HG03558 (cell line): ENCODE measurements around the gene TMEM167A.

Experiments used
- ATAC-seq: cut with Tn5 transposase; IDR thresholded peaks from one replicate; pipeline ENCODE4 v1.9.1; 2021; ENCODE audit warnings: moderate number of reproducible peaks; ENCODE audit not compliant: unreplicated experiment; ENCODE audit errors: extremely low read depth

TMEM167A gene

GRCh38 chr5:83038924-83039323 is 38.3 kb downstream of the TMEM167A start:
- no peak for ATAC-seq

- no peak for ATAC-seq
These were observed 40.1 kb downstream of the TMEM167A start for GRCh38 chr5:83036991-83037575.

GRCh38 chr5:83035373-83036100 is 41.7 kb downstream of the TMEM167A start:
- ATAC-seq, result no peak

- ATAC-seq, result no peak
These were observed 42.5 kb downstream of the TMEM167A start for GRCh38 chr5:83034528-83035207.

DNA sequence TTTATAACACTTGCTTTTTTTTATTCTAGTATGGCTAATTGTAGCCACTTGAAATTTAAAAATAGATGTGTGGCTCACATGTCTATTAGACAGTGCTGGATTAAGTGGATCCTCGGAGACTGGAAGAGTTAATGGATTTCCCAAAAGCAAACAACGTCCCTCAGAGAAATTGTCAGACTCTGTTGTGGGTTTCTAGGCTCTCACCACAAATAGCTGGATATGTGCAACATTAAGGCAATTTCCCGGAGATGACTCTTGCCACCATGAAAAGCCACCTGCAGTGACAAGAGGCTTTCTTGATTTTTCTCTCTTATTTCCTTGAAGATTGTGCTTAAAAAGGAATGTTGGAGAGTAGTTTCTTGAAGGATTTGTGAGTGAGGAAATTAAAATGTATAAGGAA is 43.2 kb downstream of the TMEM167A start:
- ATAC-seq, result no peak

DNA sequence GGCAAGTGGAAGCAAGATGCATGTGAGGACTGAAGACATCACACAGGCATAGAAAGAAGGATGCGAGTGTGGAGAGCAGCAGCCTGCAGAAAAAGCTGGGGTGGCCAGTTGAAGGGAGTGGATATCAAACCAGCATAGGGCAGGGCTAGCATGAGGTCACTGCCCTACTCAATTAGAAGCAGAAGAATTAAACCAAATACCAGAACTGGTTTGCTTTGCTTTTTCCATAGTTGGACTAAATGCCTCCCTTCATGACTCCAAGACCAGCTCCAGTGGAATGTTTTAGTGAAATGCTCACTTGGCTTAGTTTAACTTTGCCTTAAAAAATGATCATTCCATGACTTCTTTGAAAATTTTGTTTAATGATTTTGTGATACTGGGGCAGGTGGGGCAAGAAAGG is 45.8 kb downstream of the TMEM167A start:
- no peak for ATAC-seq

- no peak for ATAC-seq
These were observed 47.3 kb downstream of the TMEM167A start for GRCh38 chr5:83029912-83030311.

DNA sequence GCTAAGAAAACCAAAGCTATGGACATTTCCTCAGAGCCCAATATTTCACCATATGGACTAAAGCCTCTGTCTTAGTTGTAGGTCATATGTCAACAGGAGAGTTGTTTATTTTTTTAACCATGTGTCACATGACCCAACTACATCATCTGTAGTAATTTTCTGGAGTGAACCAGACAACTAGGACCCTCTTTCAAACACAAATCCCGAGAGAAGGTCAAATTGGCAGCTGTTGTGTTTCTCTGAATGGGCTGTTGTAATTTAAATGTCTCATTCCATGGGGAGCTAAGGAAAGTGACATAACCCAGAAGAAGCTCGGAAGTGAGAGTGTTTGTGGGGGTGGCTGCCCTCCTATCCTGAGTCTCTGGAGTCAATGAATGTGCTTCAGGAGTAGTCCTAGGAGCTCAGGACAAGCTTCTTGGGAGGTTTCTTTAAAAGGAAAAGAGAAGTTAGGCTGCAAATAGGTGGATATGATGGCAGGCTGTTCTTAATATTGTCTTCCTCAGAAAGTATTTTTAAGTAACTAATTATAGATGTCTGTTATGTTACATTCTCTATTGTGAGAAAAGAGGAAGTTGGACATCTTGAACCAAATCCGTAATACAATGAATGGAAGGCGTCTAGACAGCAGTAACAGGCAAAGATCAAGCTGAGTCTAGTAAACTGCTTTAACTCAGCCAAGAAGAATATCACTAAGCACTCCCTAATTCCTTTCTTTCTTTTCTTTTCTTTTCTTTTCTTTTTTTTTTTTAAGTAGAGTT is 50.1 kb downstream of the TMEM167A start:
- ATAC-seq, result peak; percentile 73

DNA sequence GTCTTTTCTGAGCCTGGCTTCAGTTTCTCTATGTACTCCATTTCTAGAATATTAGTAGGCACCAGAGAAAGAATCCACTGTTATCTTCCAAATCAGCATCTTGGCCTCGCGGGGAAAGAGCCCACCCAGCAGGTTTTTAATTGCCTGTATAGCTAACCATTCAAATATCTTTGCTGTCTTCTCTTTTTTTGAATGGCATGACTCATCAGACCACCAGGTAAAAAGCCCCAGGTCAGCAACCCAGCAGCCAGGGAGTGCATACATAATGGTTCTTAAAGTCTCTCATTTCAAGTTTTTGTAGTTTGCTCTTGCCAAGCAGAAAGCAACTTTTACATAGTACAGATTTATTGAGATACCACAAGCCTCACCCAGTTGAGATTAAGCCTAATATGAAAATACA is 50.7 kb downstream of the TMEM167A start:
- no peak for ATAC-seq

DNA sequence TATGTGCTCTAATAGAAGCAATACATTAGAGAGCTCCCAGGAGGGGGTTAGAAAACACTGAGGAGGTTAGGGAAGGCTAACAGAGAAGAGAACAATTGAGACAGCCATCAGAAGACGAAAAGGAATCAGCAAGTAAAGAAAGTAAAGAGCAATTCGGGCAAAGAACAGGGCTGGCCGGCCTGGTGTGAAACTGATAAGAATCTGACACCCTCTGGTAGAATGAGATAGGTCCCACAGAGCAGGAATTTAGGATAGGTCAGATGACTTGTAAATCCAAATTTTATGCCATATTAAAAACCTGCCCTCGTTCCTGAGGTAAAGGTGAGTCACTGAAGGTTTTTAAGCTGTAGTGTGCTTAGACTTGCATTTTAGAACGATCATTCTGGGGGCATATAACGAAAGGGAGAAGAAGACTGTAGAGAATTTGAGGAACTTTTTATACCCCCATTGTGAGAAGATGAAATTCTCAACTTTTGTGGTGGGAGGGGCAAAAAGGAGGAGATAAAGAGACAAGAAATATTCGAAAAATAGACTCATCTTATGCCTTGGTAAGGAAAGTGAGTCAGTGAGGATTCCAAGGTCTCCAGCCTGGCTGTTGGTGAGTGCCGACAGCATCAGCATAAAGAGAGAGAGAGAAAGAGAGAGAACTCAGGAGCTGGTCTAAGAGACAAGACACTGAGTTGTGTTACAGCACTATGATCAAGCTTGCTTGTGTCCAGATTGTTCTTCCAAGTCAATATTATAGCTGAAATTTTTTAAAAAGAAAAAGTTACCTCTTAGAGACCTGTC is 51.3 kb downstream of the TMEM167A start:
- ATAC-seq, result no peak

GRCh38 chr5:83022334-83022733 is 54.9 kb downstream of the TMEM167A start:
- ATAC-seq, result no peak

DNA sequence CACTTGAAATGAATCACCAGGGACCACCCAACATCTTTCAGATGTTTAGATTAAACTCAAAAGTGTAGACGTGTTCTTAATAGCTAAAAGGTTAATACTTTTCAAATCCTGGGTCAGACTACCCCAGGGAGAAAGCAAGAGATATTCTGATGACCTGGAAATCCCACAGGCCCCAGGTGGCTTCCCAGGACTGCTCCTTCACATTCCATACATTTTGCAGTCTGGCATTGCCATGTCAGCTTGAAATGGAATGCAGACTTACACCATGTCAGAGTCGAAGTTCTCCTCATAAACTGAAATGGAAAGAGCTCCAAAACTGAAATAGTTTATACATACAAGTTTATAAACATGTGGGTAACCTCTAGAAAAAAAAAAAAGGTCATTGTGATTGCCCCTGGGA is 61.5 kb downstream of the TMEM167A start:
- no peak for ATAC-seq

GRCh38 chr5:83011985-83012384 is 65.2 kb downstream of the TMEM167A start:
- ATAC-seq, result peak; percentile 100

DNA sequence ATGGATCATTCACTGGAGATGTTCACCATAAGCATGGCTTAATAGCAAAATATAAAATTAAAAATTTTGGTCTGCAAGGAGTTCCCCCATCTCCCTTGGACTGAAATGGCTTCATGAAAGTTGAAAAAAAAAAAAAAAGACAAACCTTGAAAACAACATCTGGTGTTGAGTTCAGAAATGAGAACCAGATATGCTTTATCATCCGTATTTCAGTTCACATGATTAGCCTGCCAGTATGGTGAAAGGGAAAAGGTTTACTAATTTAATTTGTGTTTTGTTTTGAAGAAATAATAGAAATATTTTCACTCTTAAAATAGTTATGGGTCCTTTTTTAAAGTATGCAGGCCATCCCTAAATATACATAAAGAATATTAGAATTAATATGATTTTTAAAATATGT is 67.8 kb downstream of the TMEM167A start:
- no peak for ATAC-seq

DNA sequence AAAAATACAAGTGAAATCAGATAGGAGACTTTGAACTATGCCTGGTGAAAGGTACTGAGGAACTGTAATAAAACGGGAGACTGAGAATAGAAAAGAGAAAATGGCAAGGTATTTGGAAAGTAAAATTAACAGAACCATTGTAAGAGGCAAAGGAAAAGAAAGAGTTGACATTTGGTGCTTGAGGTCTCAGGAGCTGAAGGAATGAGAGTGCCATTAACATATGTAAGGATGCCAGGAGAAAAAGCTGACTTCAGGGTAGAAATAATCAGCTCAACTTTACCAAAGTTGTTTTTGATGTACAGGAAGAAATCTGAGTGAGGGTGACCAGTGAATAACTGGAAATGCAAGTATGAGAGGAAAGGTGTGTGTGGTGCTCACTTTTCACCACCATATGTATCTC is 69.4 kb downstream of the TMEM167A start:
- no peak for ATAC-seq

- ATAC-seq, result no peak
These were observed 70.4 kb downstream of the TMEM167A start for GRCh38 chr5:83006683-83007283.

GRCh38 chr5:83003791-83004190 is 73.4 kb downstream of the TMEM167A start:
- no peak for ATAC-seq
